Measurements from ENCODE around the gene CCDC93. TPM values are rescaled to one million over a fixed set of nuclear protein-coding genes. Genes with fewer than 3 reads are reported as not detected.
"Not testable (repeated sequence)": the region's sequence is repeated elsewhere in the genome, so short reads cannot be mapped to it uniquely, and the experiment has no call there.

The CCDC93 gene
- total RNA-seq, 1 experiment from 2014 or later, result 15.3 TPM

- peak; percentile 40 for DNase-seq (ENCODE audit: low read depth)
These were observed 32.9 kb upstream of the CCDC93 start for GRCh38 chr2:118046634-118047210.

- DNase-seq (ENCODE audit: low read depth), result no peak
These were observed 31.4 kb upstream of the CCDC93 start for GRCh38 chr2:118045286-118045685.

- peak; percentile 8 for DNase-seq (ENCODE audit: low read depth)
These were observed 31.0 kb upstream of the CCDC93 start for GRCh38 chr2:118044854-118045253.

GRCh38 chr2:118044103-118044716 lies 30.3 kb upstream of the CCDC93 start:
- no peak for DNase-seq (ENCODE audit: low read depth)

- no peak for DNase-seq (ENCODE audit: low read depth)
These were observed 27.0 kb upstream of the CCDC93 start for GRCh38 chr2:118040891-118041290.

- peak; percentile 31 for DNase-seq (ENCODE audit: low read depth)
These were observed 18.5 kb upstream of the CCDC93 start for GRCh38 chr2:118032169-118033013.

GRCh38 chr2:118031566-118031965 lies 17.7 kb upstream of the CCDC93 start:
- DNase-seq (ENCODE audit: low read depth), result no peak

GRCh38 chr2:118029025-118029424 lies 15.2 kb upstream of the CCDC93 start:
- no peak for DNase-seq (ENCODE audit: low read depth)

GRCh38 chr2:118021356-118021755 lies 7.5 kb upstream of the CCDC93 start:
- DNase-seq (ENCODE audit: low read depth), result no peak

- no peak for DNase-seq (ENCODE audit: low read depth)
These were observed 6.0 kb upstream of the CCDC93 start for GRCh38 chr2:118019821-118020220.

- DNase-seq (ENCODE audit: low read depth), result peak; percentile 19
These were observed 3.0 kb upstream of the CCDC93 start for GRCh38 chr2:118016911-118017310.

GRCh38 chr2:118015761-118016160 lies 1.9 kb upstream of the CCDC93 start:
- not testable (repeated sequence) for DNase-seq (ENCODE audit: low read depth)

GRCh38 chr2:118014492-118014824 lies 588 bp upstream of the CCDC93 start:
- DNase-seq (ENCODE audit: low read depth), result no peak

- DNase-seq (ENCODE audit: low read depth), result peak; percentile 28
These were observed 598 bp downstream of the CCDC93 start for GRCh38 chr2:118013221-118013723.

GRCh38 chr2:118012778-118013177 lies 1.1 kb downstream of the CCDC93 start:
- no peak for DNase-seq (ENCODE audit: low read depth)

- no peak for DNase-seq (ENCODE audit: low read depth)
These were observed 3.4 kb downstream of the CCDC93 start for GRCh38 chr2:118010473-118010872.

GRCh38 chr2:118006861-118007260 lies 7.0 kb downstream of the CCDC93 start:
- no peak for DNase-seq (ENCODE audit: low read depth)

- DNase-seq (ENCODE audit: low read depth), result no peak
These were observed 7.5 kb downstream of the CCDC93 start for GRCh38 chr2:118006326-118006725.

GRCh38 chr2:118003396-118003824 lies 10.5 kb downstream of the CCDC93 start:
- peak; percentile 76 for DNase-seq (ENCODE audit: low read depth)

GRCh38 chr2:118000041-118000440 lies 13.8 kb downstream of the CCDC93 start:
- DNase-seq (ENCODE audit: low read depth), result no peak

- no peak for DNase-seq (ENCODE audit: low read depth)
These were observed 15.9 kb downstream of the CCDC93 start for GRCh38 chr2:117997872-117998454.

GRCh38 chr2:117996525-117996924 lies 17.3 kb downstream of the CCDC93 start:
- DNase-seq (ENCODE audit: low read depth), result no peak
